OCI-LY7 (cell line): Measurements from ENCODE around the gene KREMEN1. TPM values are rescaled to one million over a fixed set of nuclear protein-coding genes. Genes with fewer than 3 reads are reported as not detected.

Experiments
- BruUV-seq: library from RNA; stranded (reverse); fragments of 400-500 nt; replicated peaks from 2 replicates; lab custom pipeline; 2021; lab: Mats Ljungman, UMichigan
- CTCF ChIA-PET: fragments of 300-600 bp; sonication (Branson Sonifier 250); formaldehyde crosslinking; loops from one replicate; lab custom pipeline; 2022; ENCODE audit warnings: antibody characterized with exemption; ENCODE audit not compliant: unreplicated experiment; lab: Charles Lee
- POLR2A ChIA-PET: fragments of 300-600 bp; sonication (Branson Sonifier 250); formaldehyde crosslinking; loops from one replicate; lab custom pipeline; 2022; ENCODE audit warnings: antibody characterized with exemption; lab: Charles Lee
- DNase-seq: peaks from one replicate; pipeline ENCODE4 v3.0.0-alpha.2; 2015; ENCODE audit warnings: low spot score
- H2AFZ ChIP-seq: fragments of 200-600 bp; sonication (generic), shearing (Covaris generic); 2 replicates; pipeline ENCODE4 v1.6.1; 2014; ENCODE audit warnings: mild to moderate bottlenecking, antibody characterized with exemption, low read length, moderate library complexity
- H3K27ac ChIP-seq: fragments of 200-600 bp; sonication (generic); 2 replicates; pipeline ENCODE4 v1.5.1; 2014; ENCODE audit warnings: mixed run types, low read depth, mild to moderate bottlenecking, moderate library complexity, low read length, inconsistent platforms; ENCODE audit not compliant: poor library complexity, severe bottlenecking
- H3K36me3 ChIP-seq: fragments of 200-600 bp; sonication (generic); 2 replicates; pipeline ENCODE4 v1.6.1; 2014; ENCODE audit warnings: mild to moderate bottlenecking, antibody characterized with exemption, low read length, moderate library complexity, mixed read lengths; ENCODE audit not compliant: insufficient read depth
- H3K4me1 ChIP-seq: fragments of 200-600 bp; sonication (generic); 2 replicates; pipeline ENCODE4 v1.5.1; 2014; ENCODE audit warnings: mild to moderate bottlenecking, low read length; ENCODE audit not compliant: insufficient read depth, poor library complexity, severe bottlenecking
- H3K4me2 ChIP-seq: fragments of 200-600 bp; sonication (generic); 2 replicates; pipeline ENCODE4 v1.6.1; 2014; ENCODE audit warnings: mild to moderate bottlenecking, low read length
- H3K4me3 ChIP-seq: fragments of 200-600 bp; sonication (generic); 2 replicates; pipeline ENCODE4 v1.5.1; 2014; ENCODE audit warnings: mild to moderate bottlenecking, low read depth, low read length; ENCODE audit not compliant: poor library complexity, severe bottlenecking
- H3K79me2 ChIP-seq: fragments of 200-600 bp; sonication (generic); 2 replicates; pipeline ENCODE4 v1.6.1; 2016; ENCODE audit warnings: low read depth, mild to moderate bottlenecking, low read length, moderate library complexity, mixed read lengths; ENCODE audit not compliant: insufficient read depth
- H3K9me2 ChIP-seq: fragments of 200-600 bp; sonication (generic); 2 replicates; pipeline ENCODE4 v1.6.1; 2016; ENCODE audit warnings: mild to moderate bottlenecking, low read length, mixed read lengths; ENCODE audit not compliant: insufficient read depth
- H3K9me3 ChIP-seq: fragments of 200-600 bp; sonication (generic); 2 replicates; pipeline ENCODE4 v1.6.1; 2014; ENCODE audit warnings: mild to moderate bottlenecking, mixed run types, low read length, mixed read lengths
- H4K20me1 ChIP-seq: fragments of 200-600 bp; sonication (generic); 2 replicates; pipeline ENCODE4 v1.6.1; 2014; ENCODE audit warnings: mild to moderate bottlenecking, antibody characterized with exemption, low read length, moderate library complexity, mixed read lengths; ENCODE audit not compliant: insufficient read depth
- CTCF ChIP-seq: fragments of 200-600 bp; sonication (generic); conservative IDR thresholded peaks from 2 replicates; pipeline ENCODE4 v1.5.1; 2014; ENCODE audit warnings: mild to moderate bottlenecking, antibody characterized with exemption, low read length, moderate library complexity, mixed read lengths
- EZH2phosphoT487 ChIP-seq: fragments of 200-600 bp; sonication (generic); IDR thresholded peaks from 2 replicates; pipeline ENCODE4 v1.6.1; 2018; ENCODE audit warnings: low read depth, borderline replicate concordance, mild to moderate bottlenecking, mixed run types, antibody characterized with exemption, low read length, moderate library complexity, mixed read lengths
- intact Hi-C: fragments of 100-400 bp; cut with micrococcal nuclease; formaldehyde crosslinking; loops from one replicate; pipeline ENCODE4 v1.10.0; 2022; ENCODE audit not compliant: unreplicated experiment
- total RNA-seq, 2 experiments: library from RNA; depleted of rRNA in 1 of 2; stranded (reverse); fragments of >200 nt in 1 of 2; shearing (Covaris generic) in 1 of 2; gene quantifications; 2 replicates each; pipeline ENCODE4 v1.2.3, GENCODE V29; 2014 to 2022

Gene KREMEN1
- total RNA-seq, 2 experiments from 2014 or later, result not detected

- Histone ChIP-seq H3K79me2 (no peaks in the 10 kb centered on the region), H3K4me2 (no peak overlapping the region), H3K4me3 (no peak overlapping the region), H3K9me2 (no peaks in the 10 kb centered on the region), H3K27ac (no peak overlapping the region), H2AFZ (no peak overlapping the region), H4K20me1 (no peaks in the 10 kb centered on the region), H3K4me1 (no peaks in the 10 kb centered on the region), H3K9me3 (no peaks in the 10 kb centered on the region), H3K36me3 (no peaks in the 10 kb centered on the region)
- ChIA-PET POLR2A (no interaction called here), CTCF (no interaction called here)
- intact Hi-C loops, result no loop called here
- TF ChIP-seq EZH2phosphoT487 (no peak), CTCF (no peak)
- DNase-seq, result no peak
- no TSS peak for BruUV-seq
These were observed 60.8 kb downstream of the KREMEN1 start for GRCh38 chr22:29133603-29134133.

- DNase-seq, result no peak
- Histone ChIP-seq H3K4me2 (no peak overlapping the region), H2AFZ (no peak overlapping the region), H3K9me2 (no peaks in the 10 kb centered on the region), H3K4me1 (no peaks in the 10 kb centered on the region), H3K27ac (no peak overlapping the region), H3K4me3 (no peak overlapping the region), H4K20me1 (no peaks in the 10 kb centered on the region), H3K36me3 (no peaks in the 10 kb centered on the region), H3K79me2 (no peaks in the 10 kb centered on the region), H3K9me3 (no peaks in the 10 kb centered on the region)
- ChIA-PET CTCF (no interaction called here), POLR2A (no interaction called here)
- intact Hi-C loops, result no loop called here
- no peak for TF ChIP-seq EZH2phosphoT487
- no peak for TF ChIP-seq CTCF
- BruUV-seq, result no TSS peak
These were observed 61.6 kb downstream of the KREMEN1 start for GRCh38 chr22:29134448-29134847.

DNA sequence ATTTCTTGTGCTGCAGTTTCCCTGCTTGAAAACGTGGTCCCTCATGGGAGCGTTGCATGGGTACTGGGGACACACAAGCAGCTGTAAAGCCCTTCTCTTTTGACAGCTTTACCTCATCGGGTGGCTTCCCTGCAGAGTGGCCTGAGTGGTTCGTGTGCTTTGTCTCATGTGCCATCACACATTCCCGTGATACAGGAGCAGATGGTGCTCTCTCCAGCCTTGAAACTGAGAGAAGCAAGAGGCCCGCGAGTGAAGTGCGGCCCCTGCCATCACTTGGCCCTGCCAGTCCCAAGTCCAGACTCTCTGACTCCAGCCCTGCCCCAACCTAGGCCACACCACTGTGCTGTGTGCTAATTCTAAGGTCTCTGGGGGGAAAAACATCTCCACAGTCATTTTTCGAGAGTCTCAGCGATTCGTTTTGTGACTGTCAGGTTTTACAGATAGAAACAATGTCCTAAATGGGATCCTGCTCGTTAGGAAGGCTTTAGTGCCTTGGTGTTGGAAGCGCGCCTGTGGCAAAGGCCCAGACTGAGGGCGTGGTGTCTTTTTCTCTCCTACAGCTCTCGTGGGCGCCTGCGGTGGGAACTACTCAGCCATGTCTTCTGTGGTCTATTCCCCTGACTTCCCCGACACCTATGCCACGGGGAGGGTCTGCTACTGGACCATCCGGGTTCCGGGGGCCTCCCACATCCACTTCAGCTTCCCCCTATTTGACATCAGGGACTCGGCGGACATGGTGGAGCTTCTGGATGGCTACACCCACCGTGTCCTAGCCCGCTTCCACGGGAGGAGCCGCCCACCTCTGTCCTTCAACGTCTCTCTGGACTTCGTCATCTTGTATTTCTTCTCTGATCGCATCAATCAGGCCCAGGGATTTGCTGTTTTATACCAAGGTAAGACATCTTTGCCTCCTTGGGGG, 64.2 kb downstream of the KREMEN1 start:
- no peak for DNase-seq
- CTCF ChIA-PET, result no interaction called here
- Histone ChIP-seq H3K36me3 (no peaks in the 10 kb centered on the region), H3K4me1 (no peaks in the 10 kb centered on the region), H3K4me3 (no peak overlapping the region), H2AFZ (no peak overlapping the region), H3K27ac (no peak overlapping the region), H3K79me2 (no peaks in the 10 kb centered on the region), H3K4me2 (no peak overlapping the region), H3K9me2 (no peaks in the 10 kb centered on the region), H3K9me3 (no peaks in the 10 kb centered on the region), H4K20me1 (no peaks in the 10 kb centered on the region)
- intact Hi-C loops, result no loop called here
- TF ChIP-seq EZH2phosphoT487 (no peak), CTCF (no peak)
- no TSS peak for BruUV-seq
- POLR2A ChIA-PET, result interaction anchor here (0.6 kb wide), 1 partner anchor 254 kb away, joined by 3 read pairs; the partner anchor contains the start of gene ZNRF3
